ENCODE results near the gene GOLGA8F.
"Not testable (repeated sequence)": the region's sequence is repeated elsewhere in the genome, so short reads cannot be mapped to it uniquely, and the experiment has no call there.

GOLGA8F gene, protein sequence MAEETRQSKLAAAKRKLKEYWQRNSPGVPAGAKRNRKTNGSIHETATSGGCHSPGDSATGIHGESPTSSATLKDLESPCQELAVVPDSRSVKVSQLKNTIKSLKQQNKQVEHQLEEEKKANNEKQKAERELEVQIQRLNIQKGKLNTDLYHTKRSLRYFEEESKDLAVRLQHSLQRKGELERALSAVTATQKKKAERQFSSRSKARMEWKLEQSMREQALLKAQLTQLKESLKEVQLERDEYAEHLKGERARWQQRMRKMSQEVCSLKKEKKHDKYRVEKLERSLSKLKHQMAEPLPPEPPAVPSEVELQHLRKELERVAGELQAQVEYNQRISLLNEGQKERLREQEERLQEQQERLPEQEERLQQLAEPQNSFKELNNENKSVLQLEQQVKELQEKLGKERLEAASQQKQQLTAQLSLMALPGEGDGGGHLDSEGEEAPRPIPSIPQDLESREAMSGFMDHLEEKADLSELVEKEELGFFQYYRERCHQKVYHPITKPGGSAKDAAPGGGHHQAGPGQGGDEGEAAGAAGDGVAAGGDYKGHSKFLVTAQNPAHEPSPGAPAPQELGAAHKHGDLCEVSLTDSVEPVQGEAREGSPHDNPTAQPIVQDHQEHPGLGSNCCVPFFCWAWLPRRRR

GRCh38 chr15:28378364-28378763, at the start of gene GOLGA8F:
Gene GOLGA8F (plus strand): TSS chr15:28378664. CDS start chr15:28378762, 98 bp downstream.
- not testable (repeated sequence) for DNase-seq (ENCODE audit: low spot score)

DNA sequence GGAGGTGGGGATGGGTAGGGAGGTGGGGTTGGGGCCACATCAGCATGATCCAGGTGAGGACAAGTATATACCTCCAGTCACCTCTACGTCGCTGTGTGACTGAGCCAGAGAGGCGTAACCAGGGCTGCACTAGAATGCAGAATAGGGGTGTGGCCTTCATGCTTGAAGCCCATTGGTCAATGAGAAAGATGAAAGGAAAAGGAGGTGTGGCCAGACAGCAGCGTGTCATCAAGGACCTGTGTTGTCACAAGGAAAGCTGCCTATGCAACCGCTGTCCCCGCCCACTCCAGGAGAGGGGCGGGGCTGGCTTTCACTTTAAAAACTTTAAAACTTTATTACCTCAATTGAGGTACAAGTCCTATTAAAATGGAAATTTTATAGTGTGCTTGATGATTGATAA, 20.5 kb upstream of the GOLGA8F start, which contains the start of gene GOLGA6L24:
Gene GOLGA6L24, minus strand, starts transcription at position 101 of the 400 bp plus-strand sequence. Its CDS starts 61 bp downstream, at position 40.
- not testable (repeated sequence) for DNase-seq (ENCODE audit: low spot score)

GRCh38 chr15:28365502-28365901, 13.0 kb upstream of the GOLGA8F start:
- not testable (repeated sequence) for DNase-seq (ENCODE audit: low spot score)

DNA sequence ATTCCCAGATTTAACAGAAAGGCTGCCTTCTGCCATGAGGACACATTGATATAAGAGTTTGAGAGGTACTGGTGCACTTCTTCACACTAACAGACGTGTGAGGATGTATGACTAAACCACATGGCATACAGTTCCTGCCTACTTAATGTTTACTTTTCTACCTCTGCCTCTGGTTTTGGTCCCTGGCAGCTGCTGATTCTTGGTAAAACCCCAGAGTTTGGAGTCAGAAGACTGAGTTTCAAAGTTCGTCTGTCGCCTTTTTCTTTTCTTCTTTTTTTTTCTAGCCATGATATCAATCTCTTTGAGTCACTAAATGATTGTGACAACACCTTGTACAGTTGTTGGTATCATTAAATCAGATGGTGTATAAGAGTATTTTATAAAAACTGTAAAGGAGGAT, 1.6 kb downstream of the GOLGA8F start:
- DNase-seq (ENCODE audit: low spot score) = not testable (repeated sequence)

DNA sequence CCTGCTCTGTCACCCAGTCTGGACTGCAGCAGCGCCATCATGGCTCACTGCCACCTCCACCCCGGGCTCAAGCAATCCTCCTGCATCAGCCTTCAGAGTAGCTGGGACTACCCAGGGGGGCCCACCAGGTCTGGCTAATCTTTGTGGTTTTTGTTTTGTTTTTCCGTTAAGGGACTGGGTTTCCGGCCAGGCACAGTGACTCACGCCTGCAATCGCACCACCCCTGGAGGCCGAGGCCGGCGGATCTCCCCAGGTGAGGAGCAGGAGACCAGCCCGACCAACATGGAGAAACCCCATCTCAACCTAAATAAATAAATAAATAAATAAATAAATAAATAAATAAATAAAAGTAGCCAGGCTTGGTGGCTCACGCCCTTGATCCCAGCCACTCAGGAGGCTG, 17.6 kb downstream of the GOLGA8F start:
- not testable (repeated sequence) for DNase-seq (ENCODE audit: low spot score)

GRCh38 chr15:28402774-28403435, 24.4 kb downstream of the GOLGA8F start:
- not testable (repeated sequence) for DNase-seq (ENCODE audit: low spot score)

- DNase-seq (ENCODE audit: low spot score) = not testable (repeated sequence)
Measured at GRCh38 chr15:28420470-28420869, 42.0 kb downstream of the GOLGA8F start.

GRCh38 chr15:28435594-28435993, 57.1 kb downstream of the GOLGA8F start:
- not testable (repeated sequence) for DNase-seq (ENCODE audit: low spot score)

All from CD4-positive, alpha-beta T cell treated with Interleukin-15 for 4 hours (primary cell).